Neural crest cell (in vitro differentiated cells): ENCODE measurements around the gene CUX1. TPM values are rescaled to one million over a fixed set of nuclear protein-coding genes. Genes with fewer than 3 reads are reported as not detected.
"Not testable (repeated sequence)": the region's sequence is repeated elsewhere in the genome, so short reads cannot be mapped to it uniquely, and the experiment has no call there.

Experiments
- DNase-seq: peaks from one replicate; pipeline ENCODE4 v3.0.0; 2021; ENCODE audit warnings: low read depth, mixed read lengths, low spot score
- H3K27ac Mint-ChIP-seq: one replicate; pipeline ENCODE4 v1.8.0; 2021; ENCODE audit warnings: mild to moderate bottlenecking, mixed read lengths; ENCODE audit not compliant: unreplicated experiment
- H3K27me3 Mint-ChIP-seq: 2 replicates; pipeline ENCODE4 v1.8.0; 2021; ENCODE audit warnings: low read depth, mild to moderate bottlenecking, mixed read lengths
- H3K36me3 Mint-ChIP-seq: 2 replicates; pipeline ENCODE4 v1.8.0; 2021; ENCODE audit warnings: low read depth, mild to moderate bottlenecking, mixed read lengths
- H3K4me1 Mint-ChIP-seq: 2 replicates; pipeline ENCODE4 v1.8.0; 2021; ENCODE audit warnings: mixed read lengths
- H3K4me3 Mint-ChIP-seq: one replicate; pipeline ENCODE4 v1.8.0; 2021; ENCODE audit warnings: mild to moderate bottlenecking, mixed read lengths
- H3K9me3 Mint-ChIP-seq: 2 replicates; pipeline ENCODE4 v1.8.0; 2021; ENCODE audit warnings: mixed read lengths
- CTCF ChIP-seq: fragments of 200-600 bp; sonication (generic); conservative IDR thresholded peaks from 2 replicates; pipeline ENCODE4 v1.5.0; 2021; ENCODE audit warnings: antibody characterized with exemption, mild to moderate bottlenecking
- total RNA-seq: library from RNA; stranded (reverse); gene quantifications from 2 replicates; pipeline ENCODE4 v1.2.1, GENCODE V29; 2021

Gene CUX1
- total RNA-seq, 1 donor from 2014 or later = 60.0 TPM

GRCh38 chr7:102295346-102296178 is 478.1 kb downstream of the CUX1 start:
- peak overlapping the region; percentile 59 for H3K4me3 Mint-ChIP-seq
- no peaks in the 10 kb centered on the region for H3K27me3 Mint-ChIP-seq
- no peak overlapping the region for H3K27ac Mint-ChIP-seq
- no peak for DNase-seq
- no peaks in the 10 kb centered on the region for H3K9me3 Mint-ChIP-seq
- peaks cover 23% of the 10 kb centered on the region for H3K4me1 Mint-ChIP-seq
- H3K36me3 Mint-ChIP-seq = no peaks in the 10 kb centered on the region
- TF ChIP-seq CTCF = no peak

- H3K27me3 Mint-ChIP-seq = no peaks in the 10 kb centered on the region
- no peak for DNase-seq
- H3K36me3 Mint-ChIP-seq = no peaks in the 10 kb centered on the region
- H3K4me1 Mint-ChIP-seq = peaks cover 23% of the 10 kb centered on the region
- H3K27ac Mint-ChIP-seq = no peak overlapping the region
- H3K9me3 Mint-ChIP-seq = no peaks in the 10 kb centered on the region
- no peak for TF ChIP-seq CTCF
- H3K4me3 Mint-ChIP-seq = no peak overlapping the region
These were observed 478.7 kb downstream of the CUX1 start for GRCh38 chr7:102296179-102296438.

GRCh38 chr7:102296514-102296913 is 479.1 kb downstream of the CUX1 start:
- TF ChIP-seq CTCF = no peak
- H3K36me3 Mint-ChIP-seq = no peaks in the 10 kb centered on the region
- peaks cover 23% of the 10 kb centered on the region for H3K4me1 Mint-ChIP-seq
- H3K27ac Mint-ChIP-seq = no peak overlapping the region
- H3K27me3 Mint-ChIP-seq = no peaks in the 10 kb centered on the region
- H3K4me3 Mint-ChIP-seq = no peak overlapping the region
- no peak for DNase-seq
- no peaks in the 10 kb centered on the region for H3K9me3 Mint-ChIP-seq

GRCh38 chr7:102297487-102298218 is 480.2 kb downstream of the CUX1 start:
- no peak for DNase-seq
- H3K27ac Mint-ChIP-seq = no peak overlapping the region
- peaks cover 23% of the 10 kb centered on the region for H3K4me1 Mint-ChIP-seq
- H3K27me3 Mint-ChIP-seq = no peaks in the 10 kb centered on the region
- TF ChIP-seq CTCF = no peak
- H3K36me3 Mint-ChIP-seq = no peaks in the 10 kb centered on the region
- H3K4me3 Mint-ChIP-seq = no peak overlapping the region
- no peaks in the 10 kb centered on the region for H3K9me3 Mint-ChIP-seq

GRCh38 chr7:102300643-102301221 is 483.3 kb downstream of the CUX1 start:
- Mint-ChIP-seq H3K4me1 (peaks cover 10% of the 10 kb centered on the region), H3K4me3 (no peak overlapping the region), H3K27me3 (no peaks in the 10 kb centered on the region), H3K36me3 (no peaks in the 10 kb centered on the region), H3K27ac (no peak overlapping the region), H3K9me3 (no peaks in the 10 kb centered on the region)
- TF ChIP-seq CTCF = peak; percentile 44
- DNase-seq = peak; percentile 49

- peak overlapping the region; percentile 12 for H3K27ac Mint-ChIP-seq
- DNase-seq = not testable (repeated sequence)
These were observed 483.9 kb downstream of the CUX1 start for GRCh38 chr7:102301367-102301766.

More at GRCh38 chr7:102301367-102301766, 483.9 kb downstream of the CUX1 start:
- H3K4me3 Mint-ChIP-seq, H3K27me3 Mint-ChIP-seq, H3K9me3 Mint-ChIP-seq, H3K4me1 Mint-ChIP-seq, H3K36me3 Mint-ChIP-seq: not testable (repeated sequence)
